EH (cell line): Measurements from ENCODE around the gene IP6K3.

Experiments used
- DNase-seq: peaks from one replicate; pipeline ENCODE4 v3.0.0-alpha.2; 2015; ENCODE audit warnings: low read depth

IP6K3 gene

DNA sequence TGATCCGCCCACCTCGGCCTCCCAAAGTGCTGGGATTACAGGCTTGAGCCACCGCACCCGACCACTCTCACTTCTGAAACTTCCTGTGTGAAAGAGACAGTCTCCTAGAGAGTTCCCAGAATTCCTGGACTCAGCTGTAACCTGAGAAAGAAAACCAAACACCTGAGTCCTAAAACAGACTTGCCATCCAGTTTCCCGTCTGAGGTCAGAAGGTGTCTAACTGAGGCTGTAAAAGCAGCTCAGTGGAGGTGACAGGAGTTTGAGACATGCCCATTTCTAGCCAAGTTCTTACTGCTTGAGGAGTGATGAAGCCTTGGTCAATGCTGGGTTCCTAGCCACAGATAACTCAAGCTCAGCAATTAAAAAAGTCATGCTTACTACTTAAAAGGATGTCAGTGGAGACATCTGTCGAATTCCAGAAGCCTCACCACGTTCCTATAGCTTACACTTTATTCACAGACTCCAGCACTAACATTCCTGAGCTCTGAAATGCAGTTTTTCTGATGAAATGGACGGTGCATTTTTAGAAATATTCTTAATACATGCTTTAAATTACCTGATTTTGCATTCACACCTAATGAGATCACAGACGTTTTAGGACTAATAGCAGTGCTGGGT lies 41.3 kb downstream of the IP6K3 start:
- peak; percentile 54 for DNase-seq

DNA sequence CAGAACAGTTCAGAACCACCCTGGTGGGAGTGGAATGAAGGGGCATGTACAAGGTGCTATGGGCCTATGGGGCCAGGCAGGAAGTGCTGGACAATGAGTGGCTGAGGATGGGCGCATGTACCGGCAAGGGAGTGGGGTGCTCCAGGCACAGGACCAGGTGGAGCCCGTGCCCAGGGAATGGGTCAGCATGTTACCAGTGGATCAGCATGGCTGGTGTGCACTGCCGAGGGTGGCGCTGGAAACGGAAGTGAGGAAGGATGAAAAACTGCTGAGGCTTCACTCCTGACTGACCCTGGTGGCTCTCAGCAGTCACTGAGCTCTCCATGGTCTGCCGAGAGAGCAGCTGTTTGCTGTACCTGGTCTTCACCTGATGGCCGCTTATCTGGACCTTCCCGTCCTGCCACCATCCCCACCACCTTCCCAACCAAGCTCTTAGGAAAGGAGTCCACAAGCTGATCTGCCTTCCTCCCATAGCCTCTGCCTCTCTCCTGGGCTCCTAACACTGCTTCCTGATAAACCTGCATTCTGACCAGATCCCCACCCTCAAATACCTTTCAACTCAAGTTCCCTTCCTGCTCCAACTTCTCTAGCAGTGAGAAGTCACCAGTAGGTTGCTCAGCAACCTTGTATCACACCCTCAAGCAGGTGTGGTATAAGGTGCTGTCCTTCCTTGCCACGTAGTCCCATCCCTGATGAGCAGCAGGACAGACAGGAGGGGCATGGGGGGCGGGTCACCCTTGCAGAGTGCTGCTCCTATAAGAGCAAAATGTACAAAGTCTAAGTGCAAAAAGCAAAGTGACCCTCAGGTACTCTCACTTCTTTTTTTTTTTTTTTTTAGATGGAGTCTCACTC lies 42.3 kb downstream of the IP6K3 start:
- DNase-seq = no peak

DNA sequence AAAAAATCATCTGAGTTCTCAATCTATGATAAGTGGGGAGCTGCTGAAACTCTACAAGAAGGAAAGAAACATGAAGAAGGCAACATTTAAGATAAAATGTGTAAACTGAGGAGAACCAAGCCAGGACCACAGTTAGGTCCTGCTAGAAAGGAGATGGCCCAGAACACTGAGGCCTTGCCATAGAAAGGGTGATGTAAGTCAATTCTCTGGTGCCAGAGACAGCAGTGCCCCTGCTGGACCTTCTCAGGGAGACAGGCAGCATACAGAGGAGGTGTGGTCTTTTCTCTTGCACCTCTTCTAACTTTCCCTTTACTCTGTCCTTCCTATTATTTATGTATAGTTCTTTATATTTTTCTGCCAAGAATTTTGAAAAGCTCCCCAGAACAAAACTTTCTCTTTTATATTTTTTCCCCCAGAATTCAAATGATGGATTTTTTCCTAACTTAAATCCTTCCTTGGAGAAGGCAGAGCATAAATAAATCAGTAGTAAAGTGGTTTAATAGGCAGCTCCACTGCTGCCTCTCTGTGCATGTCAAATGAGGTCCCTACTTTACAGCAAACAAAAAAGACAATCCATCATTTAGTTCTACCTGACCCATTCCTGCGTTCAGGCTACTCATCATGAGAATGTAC lies 44.2 kb downstream of the IP6K3 start:
- peak; percentile 76 for DNase-seq

DNA sequence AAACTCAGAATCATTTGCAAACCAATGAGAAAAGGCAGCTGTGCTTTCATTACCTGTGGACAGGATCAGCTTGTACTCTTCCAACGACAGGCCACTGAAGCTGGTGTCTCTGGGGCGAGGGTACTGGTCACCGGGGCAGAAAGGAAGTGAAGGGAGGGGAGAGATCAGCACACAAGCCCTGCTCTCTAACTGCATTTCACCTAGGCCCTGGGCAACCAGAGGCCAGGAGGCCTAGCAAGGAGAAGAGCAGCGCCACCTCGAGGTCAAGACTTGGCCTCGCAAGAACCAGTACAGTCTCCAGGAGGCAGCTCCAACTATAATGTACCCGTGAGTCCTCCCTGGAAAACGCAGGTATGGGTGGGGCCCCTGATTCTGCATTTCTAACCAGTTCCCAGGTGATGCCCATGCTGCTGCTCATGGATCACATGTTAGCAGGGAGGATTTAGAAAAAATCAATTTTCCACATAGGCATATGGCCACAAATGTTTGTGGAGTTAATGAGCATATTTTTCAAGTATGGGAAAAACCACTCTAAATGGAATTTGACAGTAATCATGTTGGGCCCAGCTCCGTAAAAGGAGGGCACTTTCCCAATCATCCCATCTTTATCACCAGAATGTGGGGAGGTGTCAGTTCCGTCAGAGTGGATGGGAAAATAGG lies 46.2 kb downstream of the IP6K3 start:
- peak; percentile 76 for DNase-seq

DNA sequence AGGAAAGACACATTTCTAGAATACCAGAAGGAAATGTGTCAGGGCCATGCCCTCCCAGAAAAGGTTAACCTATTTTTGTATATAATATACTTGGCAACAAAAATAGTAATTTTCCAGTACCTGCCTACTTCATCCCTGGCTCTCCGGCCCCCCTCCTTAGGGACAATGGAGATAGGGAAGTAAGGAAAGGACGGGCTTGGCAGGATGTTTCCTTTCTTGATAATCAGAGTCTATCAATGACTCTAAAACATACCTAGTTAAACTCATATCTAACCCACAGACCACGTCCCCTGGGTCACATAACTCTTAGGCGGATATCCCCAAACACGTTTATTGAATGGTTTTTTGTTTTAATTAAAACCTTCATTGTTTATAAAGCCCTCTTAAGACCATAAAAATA lies 47.0 kb downstream of the IP6K3 start:
- no peak for DNase-seq

DNA sequence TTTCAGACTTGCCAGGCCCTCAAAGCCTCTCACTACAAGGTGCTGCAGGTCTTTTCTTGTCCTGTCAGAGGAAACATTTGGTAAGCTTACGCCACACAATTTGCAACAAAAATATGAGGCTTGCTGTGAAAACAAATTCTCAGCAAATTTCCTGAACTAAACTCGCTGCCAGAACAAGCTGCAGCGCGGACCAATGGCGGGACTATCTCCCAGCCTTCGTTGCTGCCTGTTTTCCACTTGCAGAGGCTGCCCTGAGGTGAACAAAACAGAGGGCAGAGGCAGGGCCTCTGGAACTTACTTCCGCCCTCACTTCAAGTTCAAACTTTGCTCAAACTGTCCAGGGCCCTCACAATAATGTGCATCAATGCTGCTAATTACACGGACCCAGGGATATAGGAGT lies 47.6 kb downstream of the IP6K3 start:
- DNase-seq = no peak

DNA sequence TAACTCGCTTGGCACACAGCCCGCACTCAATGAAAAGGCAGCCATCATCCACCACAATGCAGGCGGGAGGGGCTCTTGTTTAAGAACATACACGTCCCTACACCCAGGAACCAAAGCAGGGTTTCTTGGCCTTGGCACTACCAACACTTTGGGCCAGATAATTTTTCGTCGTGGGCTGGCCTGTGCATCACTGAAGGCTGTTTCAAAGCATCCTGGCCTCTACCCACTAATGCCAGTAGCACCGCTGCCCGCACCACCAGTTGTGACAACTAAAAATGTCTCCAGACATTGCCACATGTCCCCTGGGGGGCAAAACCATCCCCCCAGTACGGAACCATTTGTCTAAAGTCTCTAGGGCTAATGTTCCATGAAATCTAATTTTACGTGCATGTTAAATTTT lies 48.2 kb downstream of the IP6K3 start:
- DNase-seq = no peak

DNA sequence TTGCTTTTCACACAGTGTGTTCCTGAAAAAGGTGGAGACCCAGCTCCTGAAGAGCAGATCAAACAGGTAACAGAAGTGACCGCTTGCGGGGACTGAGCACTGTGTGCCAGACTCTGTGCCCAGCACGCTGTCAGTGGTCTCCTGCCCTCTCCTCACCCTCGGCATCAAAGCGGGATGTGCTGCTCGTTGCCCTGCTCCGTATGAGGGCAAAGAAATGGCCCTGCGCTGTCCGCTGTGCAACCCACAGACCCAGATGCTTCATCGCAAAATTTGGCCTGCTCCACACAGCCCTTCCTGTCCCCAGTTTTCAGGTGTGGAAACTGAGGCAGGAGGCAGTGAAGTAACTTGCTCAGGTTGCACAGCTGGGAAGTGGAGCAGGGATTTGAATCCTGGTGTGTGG lies 48.9 kb downstream of the IP6K3 start:
- DNase-seq = no peak

DNA sequence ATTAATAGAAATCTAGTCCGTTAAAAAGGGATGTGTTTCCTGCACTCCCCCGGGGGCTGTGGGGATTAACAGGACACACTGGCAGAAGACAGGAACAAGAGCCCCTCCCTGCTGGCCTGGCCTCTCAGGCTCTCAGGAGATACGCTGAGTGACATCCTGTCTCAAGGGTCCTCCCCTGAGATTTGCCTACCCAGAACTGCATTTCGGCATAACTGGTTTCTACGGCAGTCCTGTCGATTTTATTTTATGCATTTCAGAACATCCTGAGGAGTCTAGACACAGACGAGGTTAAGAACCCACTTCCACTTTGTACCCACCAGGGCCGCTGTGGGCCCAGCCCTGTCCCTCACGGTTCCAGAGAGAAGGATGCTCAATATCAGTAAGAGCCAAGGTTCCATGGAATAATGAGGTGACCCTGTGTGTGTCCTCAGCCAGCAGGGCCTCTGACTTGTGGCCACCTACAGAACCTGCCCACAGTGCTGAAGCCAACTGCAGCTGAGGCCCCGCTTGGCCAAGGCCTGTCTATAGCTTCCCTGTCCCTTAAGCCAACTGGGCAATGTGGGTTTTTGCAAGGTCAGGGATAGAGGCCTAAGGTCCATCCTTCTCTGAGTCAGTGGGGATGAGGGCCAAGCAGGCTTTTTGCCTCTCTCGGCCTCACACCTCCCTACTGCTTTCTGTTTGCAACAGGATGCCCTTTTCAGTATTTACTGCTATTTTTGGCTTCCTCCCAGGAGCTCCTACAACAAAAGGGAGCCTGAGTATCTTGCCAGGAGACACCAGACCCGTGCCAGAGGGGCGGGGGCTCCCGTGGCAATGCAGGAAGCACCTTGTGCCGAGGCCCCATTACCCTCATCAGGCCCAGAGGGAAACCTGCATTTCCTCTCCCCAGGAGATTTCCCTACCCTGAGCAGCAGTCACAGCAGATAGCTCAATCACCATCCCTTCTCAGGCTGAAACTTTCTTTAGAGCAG lies 49.9 kb downstream of the IP6K3 start:
- DNase-seq = peak; percentile 73

DNA sequence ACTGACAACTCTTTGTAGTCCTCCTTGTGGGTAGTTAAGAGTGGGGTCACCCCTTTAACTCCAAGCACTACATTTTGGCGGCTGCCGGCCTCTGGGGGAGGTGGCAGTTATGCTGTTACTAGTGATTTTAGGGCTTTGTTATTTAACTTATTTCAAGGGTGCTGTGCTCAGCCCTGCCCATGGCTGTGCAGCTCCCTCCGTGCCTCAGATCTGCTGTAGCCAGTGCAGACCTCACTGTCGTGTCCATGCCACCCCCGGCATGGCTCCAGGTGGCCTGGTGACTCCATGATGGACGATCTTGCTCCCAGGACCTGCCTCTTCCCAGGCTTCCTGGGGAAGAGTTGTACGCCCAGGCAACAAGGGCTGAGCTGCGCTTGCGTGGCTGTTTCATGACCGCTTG lies 50.6 kb downstream of the IP6K3 start:
- no peak for DNase-seq

DNA sequence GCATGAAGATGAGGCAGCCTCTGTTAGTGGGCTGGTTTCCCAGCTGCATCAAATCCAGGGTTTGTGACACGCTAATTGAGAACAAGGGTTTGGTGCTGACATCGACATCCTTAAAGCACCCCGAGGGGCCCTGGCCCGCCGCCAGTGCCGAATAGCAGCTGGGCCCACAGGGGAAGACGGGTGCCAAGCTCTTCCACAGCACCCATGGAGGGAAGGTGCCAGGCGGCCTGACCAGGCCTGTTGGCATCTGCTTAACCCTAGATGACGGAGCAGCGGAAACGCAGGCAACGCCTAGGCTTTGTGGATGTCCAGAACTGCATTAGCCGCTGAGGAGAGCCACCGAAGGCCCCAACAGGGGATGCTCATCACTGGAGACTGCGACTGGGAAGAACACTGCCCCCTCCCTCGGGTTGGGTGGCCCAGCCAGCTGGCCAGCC lies 51.2 kb downstream of the IP6K3 start:
- DNase-seq = no peak

DNA sequence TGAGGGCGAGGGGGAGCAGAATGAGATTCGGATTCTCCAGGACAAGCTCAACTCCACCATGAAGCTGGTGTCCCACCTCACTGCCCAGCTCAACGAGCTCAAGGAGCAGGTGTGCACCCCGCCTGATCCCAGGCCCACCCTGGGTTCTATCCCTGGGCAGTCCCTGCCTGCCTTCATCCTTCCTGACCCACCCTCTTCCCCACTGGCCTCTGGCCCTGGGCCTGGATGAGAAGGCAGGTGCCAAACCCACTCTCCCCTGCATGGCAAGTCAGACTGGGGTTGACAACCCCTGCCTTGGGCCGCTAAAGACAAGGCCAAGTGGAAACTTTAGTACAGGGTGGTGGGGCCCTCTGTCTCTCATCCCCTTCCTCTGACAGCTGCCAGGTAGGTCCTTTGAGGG lies 51.7 kb downstream of the IP6K3 start:
- no peak for DNase-seq

DNA sequence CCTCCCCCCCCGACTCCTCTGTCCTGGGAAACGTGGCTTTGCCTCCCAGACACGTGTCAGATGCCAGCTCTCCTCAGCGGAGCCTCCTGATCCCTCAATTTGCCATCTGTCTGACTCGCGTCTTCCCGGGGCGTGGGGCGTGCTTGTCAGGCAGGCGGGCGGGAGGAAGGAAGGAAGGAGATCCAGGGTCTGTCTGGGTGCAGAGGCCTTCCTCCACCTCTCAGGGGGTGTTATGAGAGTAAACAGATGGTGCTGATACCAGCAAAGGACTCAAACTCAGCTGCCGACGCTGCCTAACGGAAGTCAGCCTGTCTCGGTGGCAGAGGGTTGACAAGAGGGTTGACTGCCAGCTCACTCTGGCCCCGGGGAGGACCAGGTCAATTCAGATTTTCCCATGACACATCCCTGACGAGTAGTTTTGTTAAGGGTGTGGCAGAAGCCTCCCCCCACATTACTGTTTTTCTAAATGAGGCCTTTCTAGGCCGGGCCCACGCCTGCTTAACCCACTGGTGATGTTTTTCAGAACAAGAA lies 52.2 kb downstream of the IP6K3 start:
- peak; percentile 84 for DNase-seq

DNA sequence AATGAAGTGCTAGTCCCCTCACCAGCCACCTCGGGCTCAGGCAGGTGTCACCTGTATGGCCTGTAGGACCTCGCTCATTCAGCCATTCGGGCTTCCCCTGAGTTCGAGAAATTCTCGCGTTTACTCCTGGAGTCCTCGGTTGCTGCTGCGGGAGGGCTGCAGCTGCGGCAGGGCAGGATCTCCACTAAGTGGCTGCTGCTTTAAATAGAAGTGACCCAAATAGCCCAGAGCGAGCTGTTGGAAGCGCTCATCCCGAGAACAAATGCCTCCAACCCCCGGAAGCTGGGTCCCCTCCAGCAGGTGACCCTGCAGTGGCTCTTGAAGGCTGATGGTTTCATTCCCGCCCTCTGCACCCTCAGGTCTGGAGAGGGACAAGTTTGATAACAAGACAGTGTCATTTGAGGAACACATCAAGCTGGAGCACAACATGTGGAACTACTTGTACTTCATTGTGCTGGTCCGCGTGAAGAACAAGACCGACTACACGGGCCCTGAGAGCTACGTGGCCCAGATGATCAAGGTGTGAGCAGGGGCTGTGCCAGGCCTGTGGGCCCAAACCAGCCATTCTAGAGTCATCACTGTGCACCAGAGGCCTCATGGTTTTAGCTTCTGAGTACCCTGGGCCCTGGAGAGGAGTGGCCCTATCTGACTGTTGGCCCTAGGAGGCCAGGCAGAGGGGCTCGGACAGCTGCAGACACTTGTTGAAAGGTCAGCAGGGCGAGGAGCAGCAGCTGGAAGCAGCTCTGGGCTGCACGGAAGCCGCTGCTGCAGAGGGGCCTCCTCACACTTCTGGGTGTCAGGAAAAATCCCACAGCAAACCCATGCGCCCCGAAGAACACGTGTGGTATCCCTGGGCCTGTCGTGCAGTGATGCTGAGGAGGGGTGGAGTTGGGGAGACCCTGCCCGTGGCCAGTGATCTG lies 53.3 kb downstream of the IP6K3 start:
- peak; percentile 37 for DNase-seq

DNA sequence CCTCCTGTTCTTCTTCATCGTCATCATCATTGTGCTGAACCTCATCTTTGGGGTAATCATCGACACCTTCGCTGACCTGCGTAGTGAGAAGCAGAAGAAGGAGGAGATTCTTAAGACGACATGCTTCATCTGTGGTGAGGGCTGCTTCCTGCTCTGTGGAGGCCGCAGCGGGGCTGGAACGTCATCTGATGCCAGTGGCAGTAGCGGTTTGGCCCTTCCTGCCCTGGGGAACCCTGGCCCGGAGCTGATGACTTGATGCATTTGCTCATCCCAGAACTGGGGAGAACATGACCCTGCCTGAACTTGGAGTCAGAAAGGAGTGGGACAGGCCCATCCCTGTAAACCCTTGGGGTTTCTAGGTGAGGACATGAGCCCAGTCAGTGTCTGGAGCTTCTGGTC lies 53.9 kb downstream of the IP6K3 start:
- DNase-seq = peak; percentile 89

DNA sequence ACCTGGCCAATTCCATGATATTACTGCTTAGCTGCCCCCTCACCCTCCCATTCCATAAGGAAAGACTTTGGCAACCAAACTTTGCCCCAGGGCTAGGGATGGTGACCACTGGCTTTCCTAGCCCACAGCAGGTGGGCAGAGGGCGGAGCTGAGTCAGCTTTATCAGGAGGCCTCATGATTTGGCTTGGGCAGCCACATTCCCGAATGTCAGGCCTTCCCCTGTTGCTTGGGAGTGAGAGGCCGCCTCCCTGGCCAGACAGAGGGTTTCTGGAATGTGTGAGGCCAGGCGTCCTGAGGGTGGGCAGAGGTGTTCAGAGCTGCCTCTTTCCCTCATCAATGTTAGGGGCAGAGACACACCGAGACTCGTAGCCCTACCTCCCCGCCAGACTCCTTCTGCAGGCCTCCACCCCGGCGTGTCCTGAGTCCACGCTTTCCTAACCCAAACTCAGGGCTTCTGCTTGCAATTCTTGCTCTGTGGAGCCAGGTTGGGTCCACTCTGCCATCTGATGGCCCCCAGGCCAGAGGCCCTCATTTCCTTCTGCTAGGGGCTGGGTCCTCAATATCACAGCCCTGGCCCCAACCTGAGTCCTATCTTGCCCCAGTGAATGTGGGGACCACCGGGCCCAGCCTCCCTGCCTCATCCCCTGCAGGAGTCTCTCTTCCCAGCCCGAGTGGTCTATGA lies 54.5 kb downstream of the IP6K3 start:
- peak; percentile 80 for DNase-seq

DNA sequence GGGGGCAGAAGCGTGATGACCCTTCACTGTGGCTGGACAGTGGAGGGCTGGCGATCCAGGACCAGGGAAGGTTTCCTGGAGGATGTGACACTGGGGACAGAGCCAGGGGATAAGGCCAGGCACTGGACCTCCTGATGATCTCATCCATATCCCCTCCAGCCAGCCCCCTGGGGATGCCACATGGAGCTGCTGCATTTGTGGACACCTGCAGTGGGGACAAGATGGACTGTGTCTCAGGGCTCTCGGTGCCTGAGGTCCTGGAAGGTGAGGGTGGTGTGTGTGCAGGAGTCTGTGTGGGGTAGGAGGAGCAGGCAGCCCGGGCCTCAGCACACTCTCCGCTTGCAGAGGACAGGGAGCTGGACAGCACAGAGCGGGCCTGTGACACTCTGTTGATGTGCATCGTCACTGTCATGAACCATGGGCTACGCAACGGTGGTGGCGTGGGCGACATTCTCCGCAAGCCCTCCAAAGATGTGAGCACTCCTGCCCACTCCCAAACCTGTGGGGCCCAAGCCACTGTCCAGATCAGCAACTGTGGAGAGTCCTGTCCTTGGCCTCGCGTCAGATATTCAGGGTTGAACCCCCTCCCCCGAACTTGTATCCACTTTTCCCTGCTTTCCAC lies 55.1 kb downstream of the IP6K3 start:
- no peak for DNase-seq

DNA sequence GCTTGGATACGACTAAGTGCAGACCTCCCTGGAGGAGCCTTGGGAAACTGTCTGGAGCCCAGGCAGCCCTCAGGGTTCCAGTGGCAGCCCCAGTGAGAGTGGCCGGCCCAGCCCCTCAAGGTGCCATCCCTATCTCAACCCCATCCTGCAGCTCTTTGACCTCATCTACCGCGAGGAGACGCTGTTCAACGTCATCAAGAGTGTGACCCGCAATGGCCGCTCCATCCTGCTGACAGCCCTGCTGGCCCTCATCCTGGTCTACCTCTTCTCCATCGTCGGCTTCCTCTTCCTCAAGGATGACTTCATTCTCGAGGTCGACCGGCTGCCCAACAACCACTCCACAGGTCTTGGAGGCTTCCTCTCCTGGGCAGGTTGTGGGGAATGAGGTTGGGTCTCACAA lies 55.9 kb downstream of the IP6K3 start:
- no peak for DNase-seq

DNA sequence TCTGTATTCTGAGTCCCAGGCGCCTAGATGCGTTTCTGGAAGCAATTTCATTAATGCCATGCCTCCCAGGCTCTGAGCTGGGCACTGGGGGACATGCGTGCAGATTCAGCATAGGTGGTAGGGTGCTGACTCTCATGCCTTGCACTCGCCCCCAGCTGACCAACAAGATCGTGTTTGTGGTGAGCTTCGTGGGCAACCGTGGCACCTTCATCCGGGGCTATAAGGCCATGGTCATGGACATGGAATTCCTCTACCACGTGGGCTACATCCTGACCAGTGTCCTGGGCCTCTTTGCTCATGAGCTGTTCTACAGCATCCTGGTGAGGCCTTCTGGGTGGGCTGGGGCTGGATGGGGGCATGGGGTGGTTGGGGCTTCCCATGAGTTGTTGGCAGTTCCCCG lies 56.8 kb downstream of the IP6K3 start:
- DNase-seq = peak; percentile 31
